Occipital lobe (tissue), 2 donors: ENCODE results near the gene MLH3. TPM values are rescaled to one million over a fixed set of nuclear protein-coding genes. Genes with fewer than 3 reads are reported as not detected.
A peak's percentile ranks its signal among the peaks of the same experiment; 100 is the strongest.
"Not testable (repeated sequence)": the region's sequence is repeated elsewhere in the genome, so short reads cannot be mapped to it uniquely, and the experiment has no call there.

ENCODE experiments used
- DNase-seq: peaks from one replicate; lab custom pipeline; 2025; lab: John Stamatoyannopoulos, UW
- total RNA-seq: library from RNA; depleted of rRNA; stranded (reverse); fragments of >200 nt; gene quantifications from one replicate; pipeline ENCODE4 v1.2.3, GENCODE V29; 2014

MLH3 gene
- 65.2 TPM for total RNA-seq

DNA sequence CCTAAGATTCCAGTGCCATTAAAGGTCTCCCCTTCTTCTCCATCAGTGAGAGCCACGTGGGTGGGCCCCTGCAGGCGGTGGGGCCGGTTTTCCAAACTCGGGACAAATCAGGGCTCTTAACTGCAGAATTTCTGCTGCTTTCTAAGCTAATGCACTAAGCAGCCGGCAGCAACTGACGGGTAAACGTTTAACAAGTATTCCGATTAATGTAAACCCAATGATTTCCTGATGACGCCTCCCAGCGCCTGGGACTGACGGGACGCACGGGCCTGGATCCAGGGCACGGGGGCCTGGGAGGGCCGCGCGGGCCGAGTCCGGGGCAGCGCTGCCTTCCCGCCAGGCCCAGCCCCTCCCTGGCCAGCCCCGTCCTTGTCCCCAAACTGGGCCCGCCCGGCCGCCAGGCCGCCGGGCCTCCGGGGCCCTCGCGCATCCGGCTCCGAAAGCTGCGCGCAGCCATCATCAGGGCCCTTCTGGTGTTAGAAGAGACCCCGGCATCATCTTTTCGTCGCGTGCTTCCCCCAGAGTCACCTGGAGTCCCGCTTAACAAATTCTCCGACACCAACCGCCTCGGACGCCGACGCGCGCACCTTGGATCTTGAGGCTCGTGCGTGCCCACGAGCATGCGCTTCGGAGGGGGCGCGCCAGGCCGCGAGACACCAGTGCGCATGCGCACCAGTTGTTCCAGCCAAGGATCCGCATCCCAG lies at the start of gene MLH3:
Gene MLH3, minus strand, starts transcription at position 616 of the 704 bp plus-strand sequence. CDS start 1,812 bp downstream, outside the sequence.
- DNase-seq = peak; percentile 69

GRCh38 chr14:75098682-75099081 lies 47.4 kb upstream of the MLH3 start:
- no peak for DNase-seq

- DNase-seq = no peak
These were observed 46.9 kb upstream of the MLH3 start for GRCh38 chr14:75098212-75098611.

DNA sequence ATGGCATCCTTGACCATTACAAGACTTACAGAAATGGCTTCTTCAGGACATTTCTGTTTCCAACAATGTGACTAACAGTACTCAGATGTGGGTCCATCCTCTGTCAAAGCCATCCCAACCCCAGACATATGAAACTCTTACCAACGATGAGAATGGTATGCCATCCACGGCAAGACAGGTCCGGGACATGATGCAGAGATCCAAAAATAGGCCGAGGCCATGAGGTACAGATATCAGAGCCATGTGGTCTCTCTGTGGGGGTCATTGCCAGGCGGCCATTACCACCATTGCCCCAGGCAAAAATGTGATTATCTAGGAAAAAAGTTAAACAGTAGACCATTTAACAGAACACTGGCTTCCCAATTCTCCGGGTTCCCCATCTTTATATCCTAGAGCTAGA lies 45.7 kb upstream of the MLH3 start:
- DNase-seq = no peak

DNA sequence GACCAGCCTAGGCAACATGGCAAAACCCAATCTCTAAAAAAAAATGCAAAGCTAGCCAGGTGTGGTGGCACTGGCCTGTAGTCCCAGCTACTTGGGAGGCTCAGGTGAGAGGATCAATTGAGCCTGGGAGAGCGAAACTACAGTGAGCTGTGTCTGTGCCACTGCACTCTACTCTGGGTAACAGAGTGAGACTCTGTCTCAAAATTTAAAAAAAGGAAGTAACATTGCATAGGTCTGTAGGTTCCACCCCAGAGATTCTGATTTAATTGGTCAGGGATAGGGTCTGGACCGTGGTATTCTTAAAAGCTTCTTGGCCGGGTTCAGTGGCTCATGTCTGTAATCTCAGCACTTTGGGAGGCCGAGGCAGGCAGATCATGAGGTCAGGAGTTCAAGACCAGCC lies 44.4 kb upstream of the MLH3 start:
- no peak for DNase-seq

- DNase-seq = no peak
These were observed 43.6 kb upstream of the MLH3 start for GRCh38 chr14:75094896-75095295.

DNA sequence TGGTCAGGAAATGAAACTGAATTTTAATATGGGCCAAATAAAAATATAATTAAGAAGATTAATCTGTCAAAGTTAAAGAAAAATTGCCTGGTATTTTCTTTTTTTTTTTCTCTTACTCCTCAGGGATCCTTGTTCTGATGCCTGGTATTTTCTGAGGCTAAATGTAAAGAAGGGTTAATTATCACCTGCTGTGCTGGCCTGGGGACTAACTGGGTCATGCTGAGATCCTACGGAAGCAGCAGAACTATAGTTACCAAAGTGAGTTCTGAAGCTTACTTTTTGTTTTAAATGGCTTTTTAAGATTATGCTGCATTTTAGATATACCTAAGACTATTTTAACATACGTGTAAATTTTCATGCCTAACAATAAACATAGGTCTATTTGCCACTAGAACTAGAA lies 41.4 kb upstream of the MLH3 start:
- no peak for DNase-seq

GRCh38 chr14:75091251-75091650 lies 40.0 kb upstream of the MLH3 start:
- no peak for DNase-seq

DNA sequence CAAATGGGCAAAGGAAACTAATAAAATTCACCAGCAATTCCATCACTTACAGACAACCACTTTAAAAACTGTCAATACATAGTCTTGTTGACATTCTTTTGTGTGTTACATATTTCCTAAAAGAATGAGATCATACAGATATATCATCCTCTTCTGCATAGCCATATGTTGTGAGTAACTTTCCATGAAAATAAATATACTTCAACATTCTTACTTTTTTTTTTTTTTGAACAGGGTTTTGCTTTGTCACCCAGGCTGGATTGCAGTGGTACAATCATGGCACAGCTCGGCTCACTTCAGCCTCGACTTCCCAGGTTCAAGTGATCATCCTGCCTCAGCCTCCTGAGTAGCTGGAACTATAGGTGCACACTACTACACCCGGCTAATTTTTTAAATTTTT lies 39.1 kb upstream of the MLH3 start:
- DNase-seq = no peak

DNA sequence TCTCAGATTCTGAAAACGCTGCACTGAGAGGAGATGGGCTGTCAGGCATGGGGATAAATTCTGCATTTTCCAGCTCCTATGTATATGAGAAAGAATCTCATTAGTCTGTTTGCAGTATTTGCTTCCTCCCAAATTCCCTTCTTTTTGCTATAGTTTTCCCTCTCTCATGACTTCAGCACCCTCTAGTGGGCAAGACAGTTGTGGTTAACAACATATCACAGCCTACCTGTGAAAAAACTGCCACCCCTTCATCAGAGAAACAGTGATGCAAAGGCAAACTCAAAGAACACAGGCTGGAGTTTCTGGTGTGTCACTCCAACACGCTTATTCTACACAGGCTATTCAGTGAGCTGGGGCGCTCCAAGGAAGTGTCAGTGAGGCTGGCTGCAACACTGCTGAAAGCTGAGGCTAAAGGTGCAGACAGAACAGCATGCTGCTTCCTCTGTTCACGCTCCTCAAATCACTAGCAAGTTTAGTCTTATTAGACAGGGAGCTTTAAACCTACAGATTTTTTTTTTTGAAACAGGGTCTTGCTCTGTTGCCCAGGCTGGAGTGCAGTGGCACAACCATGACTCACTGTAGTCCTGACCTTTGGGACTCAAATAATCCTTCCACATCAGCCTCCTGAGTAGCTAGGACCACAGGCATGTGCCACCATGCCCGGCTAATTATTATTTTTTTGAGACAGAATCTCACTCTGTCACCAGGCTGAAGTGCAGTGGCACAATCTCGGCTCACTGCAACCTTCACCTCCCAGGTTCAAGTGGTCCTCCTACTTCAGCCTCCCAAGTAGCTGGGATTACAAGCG lies 37.5 kb upstream of the MLH3 start:
- no peak for DNase-seq

DNA sequence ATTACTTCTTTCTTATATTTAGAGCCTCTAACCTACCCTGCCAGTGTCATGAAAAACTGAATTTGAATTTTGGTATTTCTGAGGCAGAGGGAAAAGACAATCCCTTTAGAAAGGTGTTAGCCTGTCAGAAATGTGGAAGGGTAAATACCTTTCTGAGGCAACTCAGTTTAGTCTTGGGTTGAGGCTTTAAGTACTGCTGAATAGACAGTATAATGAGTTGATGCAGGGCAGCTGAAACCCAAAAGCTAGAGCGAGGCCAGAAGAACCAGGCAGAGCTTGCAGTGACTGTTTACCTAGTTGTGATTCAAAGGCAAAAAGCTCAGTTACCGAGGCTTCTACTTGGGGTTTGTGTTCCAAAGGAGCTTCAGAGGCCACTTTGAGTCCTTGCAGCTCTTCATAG lies 36.9 kb upstream of the MLH3 start:
- no peak for DNase-seq

GRCh38 chr14:75084513-75084912 lies 33.2 kb upstream of the MLH3 start:
- no peak for DNase-seq

- DNase-seq = no peak
These were observed 32.0 kb upstream of the MLH3 start for GRCh38 chr14:75083271-75083670.

DNA sequence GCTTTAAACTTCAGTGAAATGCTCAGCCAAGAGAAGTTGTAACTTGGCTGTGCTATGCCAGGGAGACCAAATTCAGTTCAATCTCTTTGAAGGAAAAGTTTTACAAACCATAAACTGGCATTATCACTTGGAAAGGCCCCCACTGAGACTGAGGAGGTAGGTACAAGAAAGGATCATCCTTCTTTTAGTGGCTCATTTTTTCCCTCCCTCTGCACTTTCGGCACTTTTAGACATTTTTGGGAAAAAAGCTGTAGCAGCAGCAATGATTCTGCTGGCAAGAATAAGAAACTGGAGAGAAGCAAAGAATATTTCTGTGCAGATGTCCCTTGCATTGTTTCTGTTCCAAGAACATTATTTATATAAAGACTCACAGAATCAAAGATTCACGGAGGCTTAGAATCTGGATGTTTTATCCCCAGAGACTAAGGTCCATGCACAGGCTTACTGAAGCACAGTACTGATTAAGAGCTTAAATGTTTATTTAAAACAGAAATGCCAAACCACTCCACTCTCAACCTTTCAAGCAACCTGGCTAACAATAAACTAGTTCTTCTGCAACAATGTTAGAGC lies 30.5 kb upstream of the MLH3 start:
- no peak for DNase-seq

DNA sequence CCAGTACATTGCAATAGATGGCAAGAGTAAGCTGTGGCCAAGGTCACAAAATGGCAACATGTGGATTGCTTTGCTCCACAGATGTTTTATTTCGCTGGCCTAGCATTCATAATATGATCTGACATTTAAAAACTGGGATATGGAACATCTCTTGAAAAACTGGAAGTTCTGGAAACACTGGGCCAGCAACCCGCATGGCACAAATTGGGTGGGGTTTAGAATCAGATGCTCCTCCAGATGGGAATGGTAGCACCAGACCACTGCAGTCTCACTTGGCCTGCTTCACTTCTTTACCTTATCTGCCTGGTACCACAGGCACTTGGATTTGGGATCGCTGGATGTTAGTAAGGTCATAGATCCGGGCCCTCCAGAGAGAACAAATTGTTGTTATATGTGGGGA lies 28.3 kb upstream of the MLH3 start:
- DNase-seq = no peak

DNA sequence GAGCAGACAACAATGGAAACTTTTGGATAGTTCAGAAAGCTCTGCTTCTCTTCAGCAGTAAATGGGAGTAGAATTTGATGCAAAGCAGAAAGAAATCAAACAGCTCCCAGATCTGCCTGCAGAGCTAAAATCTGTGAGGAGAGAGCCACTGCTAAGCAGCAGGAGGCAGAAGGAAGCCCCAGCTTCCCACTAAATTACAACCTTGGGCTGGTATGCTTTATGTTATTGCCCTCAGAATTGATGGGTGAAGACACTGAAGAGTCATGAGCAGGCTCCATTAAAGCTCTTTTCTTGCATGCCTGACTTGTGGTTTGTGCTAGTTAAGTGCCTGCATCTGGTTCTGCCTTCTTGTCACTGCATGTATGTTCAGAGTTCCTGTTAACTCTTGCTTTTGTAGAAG lies 26.5 kb upstream of the MLH3 start:
- no peak for DNase-seq

GRCh38 chr14:75070383-75070782 lies 19.1 kb upstream of the MLH3 start:
- no peak for DNase-seq

DNA sequence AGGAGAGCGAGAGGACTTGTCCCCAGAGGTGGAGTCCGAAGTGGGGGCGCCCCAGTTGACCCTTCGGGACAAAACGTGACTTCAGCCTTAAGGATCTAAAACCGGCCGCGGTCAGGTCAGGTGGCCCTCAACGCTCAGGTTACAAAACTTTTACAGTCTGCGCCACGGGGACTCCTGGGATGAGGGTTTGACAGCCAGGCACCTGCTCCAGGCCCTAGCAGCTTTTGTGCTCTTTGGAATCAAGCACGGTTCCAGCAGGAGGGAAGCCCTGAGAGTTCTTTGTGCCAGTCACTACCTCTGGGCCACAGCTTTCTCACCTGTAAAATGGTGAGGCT lies 18.5 kb upstream of the MLH3 start:
- no peak for DNase-seq

DNA sequence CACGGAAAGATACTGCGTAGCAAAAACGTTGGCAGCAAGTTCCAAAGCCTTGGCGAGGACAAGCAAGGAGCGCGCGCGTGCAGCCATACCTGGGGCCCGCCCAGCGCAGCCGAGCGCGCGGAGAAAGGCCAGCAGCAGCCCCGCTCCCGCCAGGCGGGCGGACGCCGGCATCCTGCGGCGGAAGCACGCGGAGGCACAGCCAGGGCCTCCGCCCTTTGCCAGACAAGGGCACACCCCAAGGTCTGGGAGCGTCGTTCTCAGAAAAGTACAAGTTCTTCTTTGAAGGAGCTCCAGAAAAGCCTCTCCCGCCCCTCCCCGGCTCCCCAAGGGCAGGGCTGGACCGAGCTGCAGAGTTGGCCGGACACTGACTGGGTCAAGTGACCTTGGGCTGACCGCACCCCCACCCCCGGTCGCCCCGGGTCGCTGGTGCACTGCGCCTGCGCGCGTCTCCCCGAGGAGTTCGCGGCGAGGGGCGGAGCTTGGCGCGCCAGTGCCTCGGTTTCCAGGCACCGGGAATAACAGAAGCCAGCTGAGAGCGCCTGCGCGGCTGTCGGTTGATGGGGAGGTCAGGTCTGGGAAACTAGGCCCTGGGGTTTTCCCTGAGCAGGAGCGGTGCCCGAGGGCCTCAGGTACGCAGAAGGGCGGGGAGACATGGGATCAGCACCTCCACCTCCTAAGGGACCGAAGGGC lies 18.0 kb upstream of the MLH3 start, which contains the start of gene ZC2HC1C:
Gene ZC2HC1C, plus strand, starts transcription at position 521 of the 690 bp plus-strand sequence. CDS start 933 bp downstream, outside the sequence.
- DNase-seq = peak; percentile 93

DNA sequence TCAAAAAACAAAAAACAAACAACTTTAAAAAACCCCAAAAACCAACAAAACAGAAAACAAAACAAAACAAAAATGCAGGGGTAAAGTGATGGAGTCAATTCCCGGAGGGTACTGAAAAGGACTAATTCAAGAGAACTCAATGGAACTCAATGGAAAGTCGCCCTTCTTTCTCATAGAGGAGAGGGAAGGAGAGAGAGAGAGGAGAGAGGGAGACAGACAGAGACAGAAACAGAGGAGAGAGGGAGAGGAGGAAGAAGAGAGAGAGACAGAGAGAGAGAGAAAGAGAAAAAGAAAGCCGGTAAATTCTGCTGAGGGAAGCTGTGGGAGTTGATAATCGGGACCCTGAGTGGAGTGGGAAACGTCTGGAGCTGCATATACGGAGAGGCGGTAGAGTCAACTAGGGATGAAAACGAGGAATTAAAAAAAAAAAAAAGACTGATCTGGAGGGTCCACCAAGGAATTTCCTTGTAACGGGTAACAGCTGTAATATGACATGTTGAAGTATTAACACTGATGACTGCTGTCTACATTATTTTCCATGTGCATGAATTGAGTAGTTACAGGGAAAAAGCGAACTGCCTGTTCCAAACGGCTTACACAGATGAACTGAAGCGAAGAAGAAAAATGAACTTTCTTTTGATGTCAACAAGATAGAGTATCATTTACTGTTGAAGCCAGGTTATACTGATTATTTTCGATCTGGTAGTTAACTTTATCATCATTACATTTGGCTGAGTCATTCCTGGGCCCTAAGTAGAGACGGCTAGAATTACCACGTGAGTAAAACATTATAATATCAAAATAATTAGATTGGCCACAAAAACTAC lies 17.2 kb upstream of the MLH3 start:
- DNase-seq = no peak

DNA sequence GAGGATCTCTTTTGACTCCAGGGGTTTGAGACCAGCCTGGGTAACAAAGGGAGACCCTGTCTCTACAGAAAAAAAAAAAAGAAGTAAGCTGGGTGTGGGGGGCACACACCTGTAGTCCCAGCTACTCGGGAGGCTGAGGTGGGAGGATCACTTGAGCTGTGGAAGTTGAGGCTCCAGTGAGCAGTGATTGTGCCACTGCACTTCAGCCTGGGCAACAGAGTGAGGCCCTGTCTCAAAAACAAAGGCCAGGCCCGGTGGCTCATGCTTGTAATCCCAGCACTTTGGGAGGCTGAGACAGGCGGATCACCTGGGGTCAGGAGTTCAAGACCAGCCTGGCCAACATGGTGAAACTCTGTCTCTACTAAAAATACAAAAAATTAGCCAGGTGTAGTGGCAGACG lies 16.5 kb upstream of the MLH3 start:
- not testable (repeated sequence) for DNase-seq
